Nephron (organoid): ENCODE measurements around the gene THBD.

Experiments
- H3K27ac Mint-ChIP-seq, 3 experiments: 2 replicates each; pipeline ENCODE4 v1.8.0; 2020; ENCODE audit warnings: mixed read lengths in 3 of 3, mild to moderate bottlenecking in 2 of 3, moderate library complexity in 1 of 3
- H3K27me3 Mint-ChIP-seq: 2 replicates; pipeline ENCODE4 v1.8.0; 2021; ENCODE audit warnings: low read depth, mild to moderate bottlenecking, moderate library complexity, mixed read lengths
- H3K36me3 Mint-ChIP-seq: 2 replicates; pipeline ENCODE4 v1.8.0; 2020; ENCODE audit warnings: low read depth, mixed read lengths
- H3K4me1 Mint-ChIP-seq: 2 replicates; pipeline ENCODE4 v1.8.0; 2020; ENCODE audit warnings: mixed read lengths
- H3K4me3 Mint-ChIP-seq, 3 experiments: 2 replicates each; pipeline ENCODE4 v1.8.0; 2020; ENCODE audit warnings: mild to moderate bottlenecking in 3 of 3, mixed read lengths in 3 of 3, moderate library complexity in 2 of 3
- H3K9me3 Mint-ChIP-seq: 2 replicates; pipeline ENCODE4 v1.8.0; 2020; ENCODE audit warnings: mixed read lengths
- TF ChIP-seq, protein P1 (sequence below), 3 experiments: fragments of 200-600 bp; sonication (generic); IDR thresholded peaks; one replicate each; pipeline ENCODE4 v1.5.0; 2021; ENCODE audit warnings: antibody characterized with exemption in 3 of 3; ENCODE audit not compliant: unreplicated experiment in 3 of 3

THBD gene

DNA sequence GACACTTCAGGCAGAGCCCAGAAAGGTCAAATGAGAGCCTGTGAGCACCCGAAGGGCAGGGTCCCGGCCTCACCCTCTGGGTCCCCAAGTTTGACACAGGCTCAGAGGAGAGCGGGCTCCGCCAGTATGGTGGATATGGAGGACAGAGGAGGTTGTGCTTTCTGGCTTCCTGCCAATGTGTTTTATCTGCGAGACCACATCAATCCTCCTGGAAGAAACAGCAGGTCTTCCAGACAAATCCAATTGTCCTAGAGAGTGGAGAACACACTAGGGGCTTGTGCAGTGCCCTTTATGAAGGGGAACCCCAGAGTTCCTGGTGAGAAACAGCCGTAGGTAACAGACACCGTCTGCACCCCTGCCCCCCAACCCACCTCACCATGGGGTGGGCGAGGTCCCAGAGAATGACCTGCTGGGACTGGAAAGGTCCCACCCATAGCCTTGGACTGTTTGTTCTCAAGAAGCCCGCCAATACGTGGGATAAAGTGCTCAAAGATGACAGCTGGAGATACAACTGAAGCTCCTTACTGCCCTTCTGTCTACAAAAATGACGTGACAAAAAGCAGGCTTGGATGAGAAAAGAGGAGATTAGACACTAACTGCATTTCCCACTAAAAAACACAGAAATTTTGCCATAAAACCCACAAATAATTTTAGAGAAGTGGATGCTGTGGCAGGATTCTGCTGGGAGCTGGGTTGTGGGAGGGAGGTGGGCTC is 38.3 kb downstream of the THBD start:
- H3K36me3 Mint-ChIP-seq: no peaks in the 10 kb centered on the region
- no peaks in the 10 kb centered on the region for H3K9me3 Mint-ChIP-seq
- H3K4me1 Mint-ChIP-seq: no peaks in the 10 kb centered on the region
- no peak overlapping the region for H3K4me3 Mint-ChIP-seq
- TF ChIP-seq, protein P1, sequence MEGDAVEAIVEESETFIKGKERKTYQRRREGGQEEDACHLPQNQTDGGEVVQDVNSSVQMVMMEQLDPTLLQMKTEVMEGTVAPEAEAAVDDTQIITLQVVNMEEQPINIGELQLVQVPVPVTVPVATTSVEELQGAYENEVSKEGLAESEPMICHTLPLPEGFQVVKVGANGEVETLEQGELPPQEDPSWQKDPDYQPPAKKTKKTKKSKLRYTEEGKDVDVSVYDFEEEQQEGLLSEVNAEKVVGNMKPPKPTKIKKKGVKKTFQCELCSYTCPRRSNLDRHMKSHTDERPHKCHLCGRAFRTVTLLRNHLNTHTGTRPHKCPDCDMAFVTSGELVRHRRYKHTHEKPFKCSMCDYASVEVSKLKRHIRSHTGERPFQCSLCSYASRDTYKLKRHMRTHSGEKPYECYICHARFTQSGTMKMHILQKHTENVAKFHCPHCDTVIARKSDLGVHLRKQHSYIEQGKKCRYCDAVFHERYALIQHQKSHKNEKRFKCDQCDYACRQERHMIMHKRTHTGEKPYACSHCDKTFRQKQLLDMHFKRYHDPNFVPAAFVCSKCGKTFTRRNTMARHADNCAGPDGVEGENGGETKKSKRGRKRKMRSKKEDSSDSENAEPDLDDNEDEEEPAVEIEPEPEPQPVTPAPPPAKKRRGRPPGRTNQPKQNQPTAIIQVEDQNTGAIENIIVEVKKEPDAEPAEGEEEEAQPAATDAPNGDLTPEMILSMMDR (IDR thresholded peaks at IDR 0.05; ENCODE audit: unreplicated experiment in 3 of 3): no peak
- H3K27me3 Mint-ChIP-seq: peaks cover 6% of the 10 kb centered on the region
- H3K27ac Mint-ChIP-seq: no peak overlapping the region

DNA sequence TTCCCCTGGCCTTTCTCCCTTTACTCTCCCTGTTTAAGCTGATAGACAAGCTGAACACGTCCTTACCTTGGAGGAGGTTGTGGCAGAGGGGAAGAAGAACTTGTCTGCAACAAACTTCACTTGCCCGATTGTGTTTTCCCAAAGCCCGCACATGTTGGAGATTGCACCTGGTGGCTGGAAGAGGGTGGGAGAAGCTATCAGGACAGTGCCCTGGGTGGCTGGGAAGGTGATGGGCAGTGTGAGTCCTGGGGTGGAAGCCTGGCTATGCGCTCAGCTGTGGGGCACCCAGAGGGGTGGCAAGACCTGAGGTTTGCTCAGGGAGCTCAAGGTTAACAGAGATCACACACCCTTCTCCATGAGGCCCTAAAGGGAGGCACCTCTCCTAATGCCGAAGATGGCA is 39.4 kb downstream of the THBD start:
- Mint-ChIP-seq H3K36me3 (no peaks in the 10 kb centered on the region), H3K4me3 (no peak overlapping the region), H3K9me3 (no peaks in the 10 kb centered on the region), H3K4me1 (no peaks in the 10 kb centered on the region), H3K27me3 (peaks cover 4% of the 10 kb centered on the region), H3K27ac (no peak overlapping the region)
- TF ChIP-seq, protein P1 (IDR thresholded peaks at IDR 0.05; ENCODE audit: unreplicated experiment in 3 of 3): no peak

GRCh38 chr20:23009636-23010035 is 39.8 kb downstream of the THBD start:
- Mint-ChIP-seq H3K9me3 (no peaks in the 10 kb centered on the region), H3K27me3 (peaks cover 4% of the 10 kb centered on the region), H3K36me3 (no peaks in the 10 kb centered on the region), H3K27ac (no peak overlapping the region), H3K4me3 (no peak overlapping the region), H3K4me1 (no peaks in the 10 kb centered on the region)
- TF ChIP-seq, protein P1 (IDR thresholded peaks at IDR 0.05; ENCODE audit: unreplicated experiment in 3 of 3): no peak

- TF ChIP-seq, protein P1 (IDR thresholded peaks at IDR 0.05; ENCODE audit: unreplicated experiment in 3 of 3): no peak
- no peaks in the 10 kb centered on the region for H3K36me3 Mint-ChIP-seq
- H3K4me3 Mint-ChIP-seq: no peak overlapping the region
- H3K27ac Mint-ChIP-seq: no peak overlapping the region
- H3K27me3 Mint-ChIP-seq: peaks cover 3% of the 10 kb centered on the region
- H3K4me1 Mint-ChIP-seq: no peaks in the 10 kb centered on the region
- no peaks in the 10 kb centered on the region for H3K9me3 Mint-ChIP-seq
These were observed 40.8 kb downstream of the THBD start for GRCh38 chr20:23008667-23009066.

DNA sequence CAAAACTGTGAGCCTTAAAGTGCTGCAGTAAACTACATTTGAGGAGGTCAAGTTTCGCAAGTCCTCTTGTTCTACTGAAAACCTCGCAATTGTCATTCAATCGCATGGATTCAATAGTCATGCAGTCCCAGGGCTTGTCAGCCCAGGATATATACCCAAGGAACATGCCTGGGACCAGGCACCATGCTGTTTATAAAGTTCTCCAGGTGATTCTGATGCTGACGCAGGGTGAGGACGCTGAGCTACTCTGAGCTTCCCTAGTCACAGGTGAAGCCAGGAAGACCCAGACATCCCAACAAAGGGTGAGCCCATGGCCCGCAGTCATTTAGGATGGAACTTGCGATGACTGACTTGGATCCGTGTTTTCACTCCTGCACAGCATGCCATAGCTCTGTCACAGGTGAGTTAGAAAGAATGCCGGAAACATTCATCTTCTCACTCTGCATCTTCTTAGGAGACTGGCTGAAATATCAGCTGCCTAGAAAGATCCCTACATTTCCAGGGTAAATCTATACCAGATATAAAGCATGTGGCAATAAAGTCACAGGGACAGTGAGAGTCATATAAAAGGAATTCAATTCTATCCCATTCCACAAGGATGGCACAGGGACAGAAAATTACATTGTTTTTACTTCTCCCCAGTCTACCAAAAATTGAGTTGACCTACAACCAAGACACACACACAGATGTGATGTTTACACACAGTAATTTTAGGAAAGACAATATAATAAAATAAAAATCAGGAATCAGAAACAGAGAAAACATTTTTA is 41.4 kb downstream of the THBD start:
- H3K9me3 Mint-ChIP-seq: no peaks in the 10 kb centered on the region
- H3K36me3 Mint-ChIP-seq: no peaks in the 10 kb centered on the region

More for the DNA sequence above, 41.4 kb downstream of the THBD start:
- TF ChIP-seq, protein P1 (IDR thresholded peaks at IDR 0.05; ENCODE audit: unreplicated experiment in 3 of 3): no peak
- no peaks in the 10 kb centered on the region for H3K27me3 Mint-ChIP-seq
- no peak overlapping the region for H3K4me3 Mint-ChIP-seq
- H3K27ac Mint-ChIP-seq: no peak overlapping the region
- no peaks in the 10 kb centered on the region for H3K4me1 Mint-ChIP-seq
